ENCODE measurements around the gene WDFY2. TPM values are rescaled to one million over a fixed set of nuclear protein-coding genes. Genes with fewer than 3 reads are reported as not detected.

Gene WDFY2
- total RNA-seq, 6 experiments from 2014 or later: 11.4 to 15.7 (median 13.4) TPM

- Mint-ChIP-seq H3K4me3 (peak overlapping the region; percentile 34; the same call in 1 of the 2 replicates), H3K36me3 (ENCODE audit: low read depth) (peaks cover 10% of the 10 kb centered on the region), H3K27ac (no peak overlapping the region), H3K4me1 (ENCODE audit: low read depth) (peaks cover 31% of the 10 kb centered on the region), H3K9me3 (no peaks in the 10 kb centered on the region), H3K27me3 (ENCODE audit: insufficient read depth) (no peaks in the 10 kb centered on the region)
- DNase-seq: peak; percentile 48
- peak; percentile 71 for TF ChIP-seq CTCF (IDR thresholded peaks at IDR 0.05)
Observed at GRCh38 chr13:51731759-51732158, 147.5 kb downstream of the WDFY2 start.

- Mint-ChIP-seq H3K4me3 (no peak overlapping the region), H3K27me3 (ENCODE audit: insufficient read depth) (no peaks in the 10 kb centered on the region), H3K36me3 (ENCODE audit: low read depth) (peaks cover 7% of the 10 kb centered on the region), H3K27ac (peak overlapping the region; percentile 68), H3K9me3 (no peaks in the 10 kb centered on the region), H3K4me1 (ENCODE audit: low read depth) (peaks cover 31% of the 10 kb centered on the region)
- DNase-seq: peak; percentile 7
- TF ChIP-seq CTCF (IDR thresholded peaks at IDR 0.05): peak; percentile 28; the same call in 1 of the 2 replicates
Observed at GRCh38 chr13:51733374-51734298, 149.4 kb downstream of the WDFY2 start.

- peak overlapping the region; percentile 22 for H3K27ac Mint-ChIP-seq
Observed at GRCh38 chr13:51734786-51735185, 150.5 kb downstream of the WDFY2 start.

GRCh38 chr13:51737609-51738008 lies 153.3 kb downstream of the WDFY2 start:
- H3K4me1 Mint-ChIP-seq (ENCODE audit: low read depth): peaks cover 60% of the 10 kb centered on the region
- no peak overlapping the region for H3K4me3 Mint-ChIP-seq
- no peaks in the 10 kb centered on the region for H3K9me3 Mint-ChIP-seq
- DNase-seq: no peak
- peak overlapping the region; percentile 24; the same call in 1 of the 2 replicates for H3K27ac Mint-ChIP-seq
- no peak for TF ChIP-seq CTCF (IDR thresholded peaks at IDR 0.05)
- no peaks in the 10 kb centered on the region for H3K27me3 Mint-ChIP-seq (ENCODE audit: insufficient read depth)
- H3K36me3 Mint-ChIP-seq (ENCODE audit: low read depth): peaks cover 33% of the 10 kb centered on the region

More at GRCh38 chr13:51734786-51735185, 150.5 kb downstream of the WDFY2 start:
- peaks cover 42% of the 10 kb centered on the region for H3K4me1 Mint-ChIP-seq (ENCODE audit: low read depth)
- H3K9me3 Mint-ChIP-seq: no peaks in the 10 kb centered on the region
- H3K36me3 Mint-ChIP-seq (ENCODE audit: low read depth): peaks cover 18% of the 10 kb centered on the region
- no peaks in the 10 kb centered on the region for H3K27me3 Mint-ChIP-seq (ENCODE audit: insufficient read depth)
- no peak for DNase-seq
- H3K4me3 Mint-ChIP-seq: peak overlapping the region; percentile 10; the same call in 1 of the 2 replicates
- no peak for TF ChIP-seq CTCF (IDR thresholded peaks at IDR 0.05)

GRCh38 chr13:51738226-51738905 lies 154.1 kb downstream of the WDFY2 start:
- Mint-ChIP-seq H3K9me3 (no peaks in the 10 kb centered on the region), H3K36me3 (ENCODE audit: low read depth) (peaks cover 40% of the 10 kb centered on the region), H3K27me3 (ENCODE audit: insufficient read depth) (no peaks in the 10 kb centered on the region), H3K4me3 (no peak overlapping the region), H3K27ac (no peak overlapping the region), H3K4me1 (ENCODE audit: low read depth) (peaks cover 57% of the 10 kb centered on the region)
- no peak for TF ChIP-seq CTCF (IDR thresholded peaks at IDR 0.05)
- no peak for DNase-seq
